HG03045 (cell line): ENCODE measurements around the gene GRAMD1A.
"Not testable (repeated sequence)": the region's sequence is repeated elsewhere in the genome, so short reads cannot be mapped to it uniquely, and the experiment has no call there.

Experiments
- ATAC-seq: cut with Tn5 transposase; IDR thresholded peaks from one replicate; pipeline ENCODE4 v1.9.1; 2021; ENCODE audit warnings: mild to moderate bottlenecking, moderate library complexity; ENCODE audit not compliant: unreplicated experiment

GRAMD1A gene

GRCh38 chr19:35000647-35001501 is 751 bp downstream of the GRAMD1A start:
- ATAC-seq, result no peak

GRCh38 chr19:35002037-35002535 is 2.0 kb downstream of the GRAMD1A start:
- no peak for ATAC-seq

- ATAC-seq, result no peak
Observed at GRCh38 chr19:35004517-35005255, 4.6 kb downstream of the GRAMD1A start.

GRCh38 chr19:35005256-35005977 is 5.3 kb downstream of the GRAMD1A start:
- ATAC-seq, result no peak

GRCh38 chr19:35006007-35006341 is 5.9 kb downstream of the GRAMD1A start:
- not testable (repeated sequence) for ATAC-seq

- ATAC-seq, result no peak
Observed at GRCh38 chr19:35006342-35006998, 6.3 kb downstream of the GRAMD1A start.

GRCh38 chr19:35006999-35007365 is 6.9 kb downstream of the GRAMD1A start:
- no peak for ATAC-seq

- ATAC-seq, result not testable (repeated sequence)
Observed at GRCh38 chr19:35007427-35007826, 7.3 kb downstream of the GRAMD1A start.

GRCh38 chr19:35008891-35009341 is 8.8 kb downstream of the GRAMD1A start:
- no peak for ATAC-seq

- ATAC-seq, result no peak
Observed at GRCh38 chr19:35009424-35010415, 9.6 kb downstream of the GRAMD1A start.

- ATAC-seq, result no peak
Observed at GRCh38 chr19:35011091-35011689, 11.1 kb downstream of the GRAMD1A start.

- no peak for ATAC-seq
Observed at GRCh38 chr19:35011737-35012682, 11.9 kb downstream of the GRAMD1A start.

- ATAC-seq, result no peak
Observed at GRCh38 chr19:35013041-35013819, 13.1 kb downstream of the GRAMD1A start.

- no peak for ATAC-seq
Observed at GRCh38 chr19:35013820-35014754, 14.0 kb downstream of the GRAMD1A start.

GRCh38 chr19:35014774-35015173 is 14.7 kb downstream of the GRAMD1A start:
- not testable (repeated sequence) for ATAC-seq

GRCh38 chr19:35015270-35015953 is 15.3 kb downstream of the GRAMD1A start:
- no peak for ATAC-seq
